Uterus (tissue), 2 donors: Measurements from ENCODE around the gene CELF2.

Source experiments
- POLR2A ChIP-seq, 2 donors: fragments of 450-650 bp; IDR thresholded peaks; one replicate each; pipeline ENCODE4 v1.6.1; 2016; ENCODE audit warnings: antibody characterized with exemption in 2 of 2, mild to moderate bottlenecking in 1 of 2, moderate library complexity in 1 of 2
- TF ChIP-seq, protein P1 (sequence below), 4 experiments: fragments of 200-600 bp in 2 of 4; fragments of 450-650 bp in 2 of 4; sonication (generic) in 2 of 4; IDR thresholded peaks; one replicate each; pipeline ENCODE4 v1.5.1; 2016 to 2019; ENCODE audit warnings: antibody characterized with exemption in 4 of 4, mild to moderate bottlenecking in 2 of 4, moderate library complexity in 1 of 4

GRCh38 chr10:11106621-11107374 is 89.1 kb downstream of the CELF2 start:
- TF ChIP-seq, protein P1, sequence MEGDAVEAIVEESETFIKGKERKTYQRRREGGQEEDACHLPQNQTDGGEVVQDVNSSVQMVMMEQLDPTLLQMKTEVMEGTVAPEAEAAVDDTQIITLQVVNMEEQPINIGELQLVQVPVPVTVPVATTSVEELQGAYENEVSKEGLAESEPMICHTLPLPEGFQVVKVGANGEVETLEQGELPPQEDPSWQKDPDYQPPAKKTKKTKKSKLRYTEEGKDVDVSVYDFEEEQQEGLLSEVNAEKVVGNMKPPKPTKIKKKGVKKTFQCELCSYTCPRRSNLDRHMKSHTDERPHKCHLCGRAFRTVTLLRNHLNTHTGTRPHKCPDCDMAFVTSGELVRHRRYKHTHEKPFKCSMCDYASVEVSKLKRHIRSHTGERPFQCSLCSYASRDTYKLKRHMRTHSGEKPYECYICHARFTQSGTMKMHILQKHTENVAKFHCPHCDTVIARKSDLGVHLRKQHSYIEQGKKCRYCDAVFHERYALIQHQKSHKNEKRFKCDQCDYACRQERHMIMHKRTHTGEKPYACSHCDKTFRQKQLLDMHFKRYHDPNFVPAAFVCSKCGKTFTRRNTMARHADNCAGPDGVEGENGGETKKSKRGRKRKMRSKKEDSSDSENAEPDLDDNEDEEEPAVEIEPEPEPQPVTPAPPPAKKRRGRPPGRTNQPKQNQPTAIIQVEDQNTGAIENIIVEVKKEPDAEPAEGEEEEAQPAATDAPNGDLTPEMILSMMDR (IDR thresholded peaks at IDR 0.05): no peak
- no peak for TF ChIP-seq POLR2A (IDR thresholded peaks at IDR 0.05)
